ENCODE measurements around the gene R3HDM1. TPM values are rescaled to one million over a fixed set of nuclear protein-coding genes. Genes with fewer than 3 reads are reported as not detected.
"Not testable (repeated sequence)": the region's sequence is repeated elsewhere in the genome, so short reads cannot be mapped to it uniquely, and the experiment has no call there.

Gene R3HDM1
- 65.8 and 78.3 TPM in 2 replicates for total RNA-seq

GRCh38 chr2:135531231-135532197 is at the start of gene R3HDM1:
TSS of gene R3HDM1 (plus strand) at chr2:135531484. CDS start at chr2:135604846, 73,362 bp downstream.
- intact Hi-C loops (cut with micrococcal nuclease): loop anchor here (1.0 to 10.0 kb wide), 11 partner anchors 127 to 851 kb away; partner anchors contain the start of genes CCNT2, CXCR4, DARS1 and MCM6
- H3K27ac Mint-ChIP-seq: no peak within 1 kb of the TSS
- peaks cover 6% of the 10 kb centered on the region for H3K36me3 Mint-ChIP-seq (ENCODE audit: low read depth)
- H3K27me3 Mint-ChIP-seq: no peaks in the 10 kb centered on the region
- no peaks in the 10 kb centered on the region for H3K9me3 Mint-ChIP-seq
- H3K4me3 Mint-ChIP-seq: no peak within 1 kb of the TSS
- DNase-seq: peak; percentile 97
- peaks cover 29% of the 10 kb centered on the region for H3K4me1 Mint-ChIP-seq

GRCh38 chr2:135485441-135485840 is 45.8 kb upstream of the R3HDM1 start:
- H3K9me3 Mint-ChIP-seq: peaks cover 9% of the 10 kb centered on the region
- intact Hi-C loops (cut with micrococcal nuclease): no loop called here
- peaks cover 8% of the 10 kb centered on the region for H3K36me3 Mint-ChIP-seq (ENCODE audit: low read depth)
- no peak for DNase-seq
- no peak overlapping the region for H3K4me3 Mint-ChIP-seq
- no peaks in the 10 kb centered on the region for H3K4me1 Mint-ChIP-seq
- no peak overlapping the region for H3K27ac Mint-ChIP-seq
- no peaks in the 10 kb centered on the region for H3K27me3 Mint-ChIP-seq

GRCh38 chr2:135490376-135490775 is 40.9 kb upstream of the R3HDM1 start:
- no peak overlapping the region for H3K27ac Mint-ChIP-seq
- intact Hi-C loops (cut with micrococcal nuclease): no loop called here

GRCh38 chr2:135494503-135494902 is 36.8 kb upstream of the R3HDM1 start:
- intact Hi-C loops (cut with micrococcal nuclease): no loop called here
- H3K27me3 Mint-ChIP-seq: no peaks in the 10 kb centered on the region
- H3K4me3 Mint-ChIP-seq: no peak overlapping the region
- H3K9me3 Mint-ChIP-seq: peaks cover 17% of the 10 kb centered on the region
- no peak overlapping the region for H3K27ac Mint-ChIP-seq
- no peaks in the 10 kb centered on the region for H3K4me1 Mint-ChIP-seq
- H3K36me3 Mint-ChIP-seq (ENCODE audit: low read depth): peaks cover 12% of the 10 kb centered on the region
- no peak for DNase-seq

More at GRCh38 chr2:135490376-135490775, 40.9 kb upstream of the R3HDM1 start:
- H3K36me3 Mint-ChIP-seq (ENCODE audit: low read depth): peaks cover 6% of the 10 kb centered on the region
- H3K9me3 Mint-ChIP-seq: peaks cover 10% of the 10 kb centered on the region
- H3K27me3 Mint-ChIP-seq: no peaks in the 10 kb centered on the region
- no peak overlapping the region for H3K4me3 Mint-ChIP-seq
- no peak for DNase-seq
- H3K4me1 Mint-ChIP-seq: no peaks in the 10 kb centered on the region

- H3K27me3 Mint-ChIP-seq: no peaks in the 10 kb centered on the region
- H3K36me3 Mint-ChIP-seq (ENCODE audit: low read depth): peaks cover 14% of the 10 kb centered on the region
- no peak for DNase-seq
Measured at GRCh38 chr2:135494917-135495316, 36.4 kb upstream of the R3HDM1 start.

GRCh38 chr2:135498588-135498987 is 32.7 kb upstream of the R3HDM1 start:
- intact Hi-C loops (cut with micrococcal nuclease); H3K4me3 Mint-ChIP-seq; H3K27me3 Mint-ChIP-seq; H3K4me1 Mint-ChIP-seq; DNase-seq; H3K27ac Mint-ChIP-seq: not testable (repeated sequence)
- Mint-ChIP-seq H3K9me3 (peaks cover 26% of the 10 kb centered on the region), H3K36me3 (ENCODE audit: low read depth) (peaks cover 15% of the 10 kb centered on the region)

More at GRCh38 chr2:135494917-135495316, 36.4 kb upstream of the R3HDM1 start:
- intact Hi-C loops (cut with micrococcal nuclease): no loop called here
- Mint-ChIP-seq H3K9me3 (peaks cover 20% of the 10 kb centered on the region), H3K4me3 (no peak overlapping the region), H3K27ac (no peak overlapping the region), H3K4me1 (no peaks in the 10 kb centered on the region)

- H3K4me3 Mint-ChIP-seq: no peak overlapping the region
- no peak overlapping the region for H3K27ac Mint-ChIP-seq
- H3K36me3 Mint-ChIP-seq (ENCODE audit: low read depth): peaks cover 7% of the 10 kb centered on the region
- H3K4me1 Mint-ChIP-seq: no peaks in the 10 kb centered on the region
- H3K9me3 Mint-ChIP-seq: peaks cover 13% of the 10 kb centered on the region
- intact Hi-C loops (cut with micrococcal nuclease): no loop called here
- H3K27me3 Mint-ChIP-seq: no peaks in the 10 kb centered on the region
- DNase-seq: no peak
Measured at GRCh38 chr2:135504811-135505210, 26.5 kb upstream of the R3HDM1 start.

GRCh38 chr2:135510577-135510976 is 20.7 kb upstream of the R3HDM1 start:
- peaks cover 2% of the 10 kb centered on the region for H3K36me3 Mint-ChIP-seq (ENCODE audit: low read depth)
- intact Hi-C loops (cut with micrococcal nuclease): no loop called here
- H3K9me3 Mint-ChIP-seq: peaks cover 14% of the 10 kb centered on the region
- no peak overlapping the region for H3K4me3 Mint-ChIP-seq
- H3K4me1 Mint-ChIP-seq: peaks cover 6% of the 10 kb centered on the region
- H3K27me3 Mint-ChIP-seq: no peaks in the 10 kb centered on the region
- H3K27ac Mint-ChIP-seq: no peak overlapping the region
- DNase-seq: no peak

- H3K36me3 Mint-ChIP-seq (ENCODE audit: low read depth): peaks cover 2% of the 10 kb centered on the region
- no peak overlapping the region for H3K4me3 Mint-ChIP-seq
- H3K9me3 Mint-ChIP-seq: peaks cover 14% of the 10 kb centered on the region
- H3K27ac Mint-ChIP-seq: no peak overlapping the region
- H3K27me3 Mint-ChIP-seq: no peaks in the 10 kb centered on the region
- no peak for DNase-seq
- intact Hi-C loops (cut with micrococcal nuclease): no loop called here
- H3K4me1 Mint-ChIP-seq: peaks cover 6% of the 10 kb centered on the region
Measured at GRCh38 chr2:135512099-135512498, 19.2 kb upstream of the R3HDM1 start.

GRCh38 chr2:135525786-135526185 is 5.5 kb upstream of the R3HDM1 start:
- H3K27ac Mint-ChIP-seq: no peak overlapping the region
- no peak for DNase-seq
- no peaks in the 10 kb centered on the region for H3K27me3 Mint-ChIP-seq
- H3K36me3 Mint-ChIP-seq (ENCODE audit: low read depth): peaks cover 15% of the 10 kb centered on the region
- H3K4me3 Mint-ChIP-seq: no peak overlapping the region
- peaks cover 9% of the 10 kb centered on the region for H3K9me3 Mint-ChIP-seq
- peaks cover 14% of the 10 kb centered on the region for H3K4me1 Mint-ChIP-seq
- intact Hi-C loops (cut with micrococcal nuclease): no loop called here

GRCh38 chr2:135528006-135528405 is 3.3 kb upstream of the R3HDM1 start:
- H3K36me3 Mint-ChIP-seq (ENCODE audit: low read depth): peaks cover 7% of the 10 kb centered on the region
- H3K4me1 Mint-ChIP-seq: peaks cover 21% of the 10 kb centered on the region
- no peak overlapping the region for H3K27ac Mint-ChIP-seq
- no peaks in the 10 kb centered on the region for H3K27me3 Mint-ChIP-seq
- DNase-seq: no peak
- peaks cover 3% of the 10 kb centered on the region for H3K9me3 Mint-ChIP-seq
- no peak overlapping the region for H3K4me3 Mint-ChIP-seq
- intact Hi-C loops (cut with micrococcal nuclease): no loop called here

- H3K4me3 Mint-ChIP-seq: no peak within 1 kb of the TSS
- no peaks in the 10 kb centered on the region for H3K27me3 Mint-ChIP-seq
- H3K4me1 Mint-ChIP-seq: peaks cover 29% of the 10 kb centered on the region
- H3K36me3 Mint-ChIP-seq (ENCODE audit: low read depth): peaks cover 7% of the 10 kb centered on the region
- peak; percentile 97 for DNase-seq
- no peak within 1 kb of the TSS for H3K27ac Mint-ChIP-seq
- no peaks in the 10 kb centered on the region for H3K9me3 Mint-ChIP-seq
- intact Hi-C loops (cut with micrococcal nuclease): loop anchor here (1.0 to 10.0 kb wide), 12 partner anchors 128 to 852 kb away; partner anchors contain the start of genes CCNT2, CXCR4, DARS1 and MCM6
Measured at GRCh38 chr2:135530313-135531230, 712 bp upstream of the R3HDM1 start, which contains the start of gene ZRANB3. TSS of gene ZRANB3 (minus strand) at chr2:135531218.

- H3K36me3 Mint-ChIP-seq (ENCODE audit: low read depth): peaks cover 8% of the 10 kb centered on the region
- no peak overlapping the region for H3K4me3 Mint-ChIP-seq
- H3K27ac Mint-ChIP-seq: no peak overlapping the region
- H3K9me3 Mint-ChIP-seq: no peaks in the 10 kb centered on the region
- intact Hi-C loops (cut with micrococcal nuclease): loop anchor here (1.0 to 10.0 kb wide), 6 partner anchors 160 to 850 kb away; partner anchors contain the start of genes CXCR4 and DARS1
- no peaks in the 10 kb centered on the region for H3K27me3 Mint-ChIP-seq
- H3K4me1 Mint-ChIP-seq: peaks cover 26% of the 10 kb centered on the region
- no peak for DNase-seq
Measured at GRCh38 chr2:135532581-135532980, 1.3 kb downstream of the R3HDM1 start.
